Testis (tissue), 2 donors: ENCODE measurements around the gene LIPF.

Experiments
- POLR2A ChIP-seq: fragments of 450-650 bp; IDR thresholded peaks from one replicate; pipeline ENCODE4 v1.6.1; 2017; ENCODE audit warnings: antibody characterized with exemption, mild to moderate bottlenecking, moderate library complexity
- TF ChIP-seq, protein P1 (sequence below), 3 experiments: fragments of 450-650 bp in 2 of 3; fragments of 200-600 bp in 1 of 3; sonication (generic) in 1 of 3; IDR thresholded peaks; one replicate each; pipeline ENCODE4 v1.5.1; 2016 to 2019; ENCODE audit warnings: antibody characterized with exemption in 3 of 3, mild to moderate bottlenecking in 2 of 3, moderate library complexity in 1 of 3

DNA sequence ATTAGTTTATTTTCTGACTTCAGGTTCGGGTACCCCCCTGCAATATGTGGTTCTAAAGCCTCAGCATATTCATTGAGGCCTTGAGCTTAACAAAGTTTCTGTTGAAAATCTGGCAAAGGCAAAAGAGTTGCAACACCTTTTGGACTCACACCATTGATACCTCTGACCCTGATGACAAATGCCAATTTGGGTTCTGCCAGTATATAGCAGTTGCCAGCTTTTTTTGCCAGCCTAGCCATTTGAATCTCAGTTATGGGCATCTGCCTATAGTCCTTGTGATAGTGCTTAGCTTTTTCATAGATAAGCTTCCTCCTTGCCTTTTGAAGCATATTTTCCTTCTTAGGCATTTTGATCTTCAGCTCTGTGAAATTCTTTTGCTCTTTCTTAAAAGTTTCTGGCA is 45.7 kb upstream of the LIPF start:
- TF ChIP-seq, protein P1, sequence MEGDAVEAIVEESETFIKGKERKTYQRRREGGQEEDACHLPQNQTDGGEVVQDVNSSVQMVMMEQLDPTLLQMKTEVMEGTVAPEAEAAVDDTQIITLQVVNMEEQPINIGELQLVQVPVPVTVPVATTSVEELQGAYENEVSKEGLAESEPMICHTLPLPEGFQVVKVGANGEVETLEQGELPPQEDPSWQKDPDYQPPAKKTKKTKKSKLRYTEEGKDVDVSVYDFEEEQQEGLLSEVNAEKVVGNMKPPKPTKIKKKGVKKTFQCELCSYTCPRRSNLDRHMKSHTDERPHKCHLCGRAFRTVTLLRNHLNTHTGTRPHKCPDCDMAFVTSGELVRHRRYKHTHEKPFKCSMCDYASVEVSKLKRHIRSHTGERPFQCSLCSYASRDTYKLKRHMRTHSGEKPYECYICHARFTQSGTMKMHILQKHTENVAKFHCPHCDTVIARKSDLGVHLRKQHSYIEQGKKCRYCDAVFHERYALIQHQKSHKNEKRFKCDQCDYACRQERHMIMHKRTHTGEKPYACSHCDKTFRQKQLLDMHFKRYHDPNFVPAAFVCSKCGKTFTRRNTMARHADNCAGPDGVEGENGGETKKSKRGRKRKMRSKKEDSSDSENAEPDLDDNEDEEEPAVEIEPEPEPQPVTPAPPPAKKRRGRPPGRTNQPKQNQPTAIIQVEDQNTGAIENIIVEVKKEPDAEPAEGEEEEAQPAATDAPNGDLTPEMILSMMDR (IDR thresholded peaks at IDR 0.05) = no peak
- no peak for TF ChIP-seq POLR2A
